ENCODE results near the gene MEOX2. TPM values are rescaled to one million over a fixed set of nuclear protein-coding genes. Genes with fewer than 3 reads are reported as not detected.

Gene MEOX2
- total RNA-seq, 1 experiment from 2014 or later = not detected

DNA sequence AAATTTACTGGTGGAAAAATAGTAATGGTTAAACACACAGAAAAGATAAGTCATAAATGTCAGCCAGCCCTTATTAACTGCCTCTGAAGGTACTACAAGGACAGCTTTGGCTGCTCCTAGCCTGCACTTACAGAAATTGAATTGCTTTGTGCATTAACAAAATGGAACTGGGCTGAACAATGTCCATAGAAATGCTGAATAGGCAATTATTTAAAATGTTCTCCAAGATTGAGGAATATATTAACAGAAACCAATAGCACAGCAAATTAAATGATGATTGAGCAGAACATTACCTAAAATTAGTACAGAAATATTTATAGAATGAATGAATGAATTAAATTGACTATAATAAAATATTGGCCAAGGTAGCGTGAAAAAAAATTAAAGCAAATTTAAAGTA is 82.3 kb downstream of the MEOX2 start:
- TF ChIP-seq, protein P1, sequence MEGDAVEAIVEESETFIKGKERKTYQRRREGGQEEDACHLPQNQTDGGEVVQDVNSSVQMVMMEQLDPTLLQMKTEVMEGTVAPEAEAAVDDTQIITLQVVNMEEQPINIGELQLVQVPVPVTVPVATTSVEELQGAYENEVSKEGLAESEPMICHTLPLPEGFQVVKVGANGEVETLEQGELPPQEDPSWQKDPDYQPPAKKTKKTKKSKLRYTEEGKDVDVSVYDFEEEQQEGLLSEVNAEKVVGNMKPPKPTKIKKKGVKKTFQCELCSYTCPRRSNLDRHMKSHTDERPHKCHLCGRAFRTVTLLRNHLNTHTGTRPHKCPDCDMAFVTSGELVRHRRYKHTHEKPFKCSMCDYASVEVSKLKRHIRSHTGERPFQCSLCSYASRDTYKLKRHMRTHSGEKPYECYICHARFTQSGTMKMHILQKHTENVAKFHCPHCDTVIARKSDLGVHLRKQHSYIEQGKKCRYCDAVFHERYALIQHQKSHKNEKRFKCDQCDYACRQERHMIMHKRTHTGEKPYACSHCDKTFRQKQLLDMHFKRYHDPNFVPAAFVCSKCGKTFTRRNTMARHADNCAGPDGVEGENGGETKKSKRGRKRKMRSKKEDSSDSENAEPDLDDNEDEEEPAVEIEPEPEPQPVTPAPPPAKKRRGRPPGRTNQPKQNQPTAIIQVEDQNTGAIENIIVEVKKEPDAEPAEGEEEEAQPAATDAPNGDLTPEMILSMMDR (IDR thresholded peaks at IDR 0.05; ENCODE audit: unreplicated experiment) = no peak
- no peaks in the 10 kb centered on the region for H3K36me3 Mint-ChIP-seq (ENCODE audit: insufficient read depth, unreplicated experiment)
- H3K27ac Mint-ChIP-seq (ENCODE audit: low read depth, unreplicated experiment) = no peak overlapping the region
- ChIA-PET POLR2A (no interaction called here), CTCF (no interaction called here)
- DNase-seq (ENCODE audit: unreplicated experiment) = no peak
- H3K27me3 Mint-ChIP-seq (ENCODE audit: insufficient read depth, unreplicated experiment) = peaks cover 35% of the 10 kb centered on the region
- H3K9me3 Mint-ChIP-seq (ENCODE audit: unreplicated experiment) = no peaks in the 10 kb centered on the region
- no peak overlapping the region for H3K4me3 Mint-ChIP-seq (ENCODE audit: unreplicated experiment)
- intact Hi-C loops (cut with micrococcal nuclease) = no loop called here
- no TSS peak for BruUV-seq (replicated peaks)
- H3K4me1 Mint-ChIP-seq (ENCODE audit: insufficient read depth, unreplicated experiment) = no peaks in the 10 kb centered on the region

DNA sequence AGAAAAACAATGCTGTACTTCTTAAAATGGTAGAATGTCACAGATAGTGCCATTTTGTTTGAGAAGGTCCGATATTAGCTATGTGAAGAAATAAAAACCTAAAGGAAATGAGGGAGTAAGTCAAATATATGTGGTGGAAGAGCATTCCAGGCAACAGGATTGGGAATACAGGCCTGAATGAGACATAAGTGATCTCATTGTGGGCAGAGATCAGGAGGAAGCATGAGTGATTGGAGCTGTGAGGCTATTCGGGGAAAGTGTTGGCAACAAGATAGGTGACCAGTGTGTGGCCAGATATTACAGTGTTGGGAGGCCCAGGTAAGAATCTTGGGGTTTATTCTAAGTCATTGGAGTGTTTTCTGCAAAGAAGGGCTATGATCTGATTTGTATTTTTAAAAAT is 83.4 kb downstream of the MEOX2 start:
- intact Hi-C loops (cut with micrococcal nuclease) = no loop called here
- TF ChIP-seq, protein P1 (IDR thresholded peaks at IDR 0.05; ENCODE audit: unreplicated experiment) = no peak
- Mint-ChIP-seq H3K4me3 (ENCODE audit: unreplicated experiment) (no peak overlapping the region), H3K36me3 (ENCODE audit: insufficient read depth, unreplicated experiment) (no peaks in the 10 kb centered on the region), H3K27me3 (ENCODE audit: insufficient read depth, unreplicated experiment) (peaks cover 29% of the 10 kb centered on the region), H3K9me3 (ENCODE audit: unreplicated experiment) (no peaks in the 10 kb centered on the region), H3K27ac (ENCODE audit: low read depth, unreplicated experiment) (no peak overlapping the region), H3K4me1 (ENCODE audit: insufficient read depth, unreplicated experiment) (no peaks in the 10 kb centered on the region)
- no TSS peak for BruUV-seq (replicated peaks)
- CTCF ChIA-PET = no interaction called here
- POLR2A ChIA-PET = no interaction called here
- DNase-seq (ENCODE audit: unreplicated experiment) = no peak

DNA sequence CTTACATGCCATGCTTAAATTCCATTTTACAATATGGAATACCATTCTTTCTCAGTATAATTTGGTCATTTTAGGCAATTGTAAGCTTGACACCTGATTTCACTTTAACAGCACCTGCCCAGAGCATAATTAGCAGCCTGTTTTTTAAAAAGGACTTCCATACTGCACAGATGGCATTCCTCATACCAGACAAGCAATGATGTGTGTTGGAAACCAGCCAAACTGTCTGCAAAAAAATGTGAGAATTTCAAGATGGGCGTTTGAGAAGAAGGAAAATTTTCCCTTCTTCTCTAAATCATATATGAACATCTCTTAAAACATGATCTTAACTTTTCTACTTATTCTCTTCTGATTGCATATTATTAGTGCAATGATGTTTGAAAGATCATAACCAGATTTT is 84.2 kb downstream of the MEOX2 start:
- Mint-ChIP-seq H3K27me3 (ENCODE audit: insufficient read depth, unreplicated experiment) (peaks cover 21% of the 10 kb centered on the region), H3K4me3 (ENCODE audit: unreplicated experiment) (no peak overlapping the region), H3K27ac (ENCODE audit: low read depth, unreplicated experiment) (no peak overlapping the region), H3K9me3 (ENCODE audit: unreplicated experiment) (no peaks in the 10 kb centered on the region), H3K4me1 (ENCODE audit: insufficient read depth, unreplicated experiment) (no peaks in the 10 kb centered on the region), H3K36me3 (ENCODE audit: insufficient read depth, unreplicated experiment) (no peaks in the 10 kb centered on the region)
- ChIA-PET CTCF (no interaction called here), POLR2A (no interaction called here)
- TF ChIP-seq, protein P1 (IDR thresholded peaks at IDR 0.05; ENCODE audit: unreplicated experiment) = no peak
- no TSS peak for BruUV-seq (replicated peaks)
- intact Hi-C loops (cut with micrococcal nuclease) = no loop called here
- DNase-seq (ENCODE audit: unreplicated experiment) = no peak

DNA sequence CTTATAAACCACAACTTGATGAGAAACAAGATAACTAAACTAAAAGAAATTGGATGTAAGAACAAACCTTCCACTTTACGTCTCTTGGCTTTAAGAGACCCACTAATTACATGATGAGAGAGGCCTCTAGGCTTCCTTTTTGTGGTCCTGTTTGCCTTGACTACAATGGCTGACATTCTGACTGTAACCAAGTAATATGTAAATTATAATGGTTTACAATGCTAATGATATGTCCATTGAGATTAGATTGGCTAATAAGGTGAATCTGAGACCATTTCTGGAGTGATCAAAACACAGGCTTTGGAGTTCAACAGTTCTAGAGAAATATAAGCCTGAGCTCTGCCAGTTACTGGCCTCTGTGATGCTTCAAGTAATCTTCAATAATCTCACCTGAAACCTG is 85.3 kb downstream of the MEOX2 start:
- CTCF ChIA-PET = no interaction called here
- Mint-ChIP-seq H3K4me3 (ENCODE audit: unreplicated experiment) (no peak overlapping the region), H3K9me3 (ENCODE audit: unreplicated experiment) (no peaks in the 10 kb centered on the region), H3K36me3 (ENCODE audit: insufficient read depth, unreplicated experiment) (no peaks in the 10 kb centered on the region), H3K27ac (ENCODE audit: low read depth, unreplicated experiment) (no peak overlapping the region), H3K27me3 (ENCODE audit: insufficient read depth, unreplicated experiment) (peaks cover 24% of the 10 kb centered on the region), H3K4me1 (ENCODE audit: insufficient read depth, unreplicated experiment) (no peaks in the 10 kb centered on the region)
- BruUV-seq (replicated peaks) = no TSS peak
- TF ChIP-seq, protein P1 (IDR thresholded peaks at IDR 0.05; ENCODE audit: unreplicated experiment) = no peak
- no peak for DNase-seq (ENCODE audit: unreplicated experiment)
- POLR2A ChIA-PET = no interaction called here
- intact Hi-C loops (cut with micrococcal nuclease) = no loop called here
